ENCODE measurements around the gene ABHD16B. TPM values are rescaled to one million over a fixed set of nuclear protein-coding genes. Genes with fewer than 3 reads are reported as not detected.
A peak's percentile ranks its signal among the peaks of the same experiment; 100 is the strongest.

ABHD16B gene
- total and polyA plus RNA-seq, 2 donors (not counting 3 experiments of a cell fraction or from before 2014, with no cell fraction given), result not detected

GRCh38 chr20:63831646-63831992 is 29.7 kb upstream of the ABHD16B start:
- no peaks in the 10 kb centered on the region for H3K9me1 ChIP-seq (replicated peaks; ENCODE audit: control insufficient read depth, extremely low read depth, insufficient read depth, low read length)
- H3K9me3 ChIP-seq (replicated peaks; ENCODE audit: control insufficient read depth, insufficient read depth, low read length), result no peaks in the 10 kb centered on the region
- ChIA-PET CTCF (interaction anchor here (1.2 kb wide), 1 partner anchor 15 kb away, joined by 3 read pairs; no protein-coding TSS in a partner anchor), POLR2A (no interaction called here)
- H3K36me3 ChIP-seq (ENCODE audit: control insufficient read depth in 2 of 2, extremely low read depth in 1 of 2, insufficient read depth in 2 of 2, low read length in 2 of 2), result no peaks in the 10 kb centered on the region
- peaks cover 18 to 32% of the 10 kb centered on the region in 2 experiments for H3K27me3 ChIP-seq (ENCODE audit: control insufficient read depth in 2 of 2, insufficient read depth in 2 of 2, low read length in 2 of 2)
- H3K4me3 ChIP-seq (replicated peaks in 1 of 3; ENCODE audit: insufficient read depth in 1 of 3, low read depth in 1 of 3, low read length in 3 of 3), result peak overlapping the region in 2 of 3 experiments; percentile 9 to 36
- peak overlapping the region; percentile 21 for H3K4me2 ChIP-seq (ENCODE audit: insufficient read depth, low read length)
- no peak overlapping the region for H3K9ac ChIP-seq (replicated peaks; ENCODE audit: extremely low read depth, insufficient read depth, low read length)
- DNase-seq (ENCODE audit: low read depth, low spot score) (no peak), FAIRE-seq (no peak)
- peaks cover 7% of the 10 kb centered on the region for H3K4me1 ChIP-seq (ENCODE audit: control insufficient read depth, extremely low read depth, insufficient read depth, low read length)
- H3K79me2 ChIP-seq (ENCODE audit: control insufficient read depth, insufficient read depth, low read length), result no peaks in the 10 kb centered on the region
- peak overlapping the region; percentile 47 for H2AFZ ChIP-seq (ENCODE audit: low read depth, low read length)
- dilution Hi-C loops (cut with MboI; ENCODE audit: extremely low pct_ligation_motif_present, low sequenced_read_pairs) (no loop called here), intact Hi-C loops (cut with micrococcal nuclease) (no loop called here)
- no peak overlapping the region for H3K27ac ChIP-seq (ENCODE audit: insufficient read depth, low read depth, low read length)
- no peak for TF ChIP-seq POLR2AphosphoS5 (IDR thresholded peaks at IDR 0.05; ENCODE audit: insufficient read depth, low read depth, low read length)
- no peaks in the 10 kb centered on the region for H4K20me1 ChIP-seq (replicated peaks; ENCODE audit: control insufficient read depth, extremely low read depth, insufficient read depth, low read length)
- BruUV-seq (replicated peaks), result no TSS peak

- Histone ChIP-seq H3K27ac (ENCODE audit: insufficient read depth, low read depth, low read length) (no peak overlapping the region), H4K20me1 (replicated peaks; ENCODE audit: control insufficient read depth, extremely low read depth, insufficient read depth, low read length) (no peaks in the 10 kb centered on the region), H3K79me2 (ENCODE audit: control insufficient read depth, insufficient read depth, low read length) (no peaks in the 10 kb centered on the region), H3K9me1 (replicated peaks; ENCODE audit: control insufficient read depth, extremely low read depth, insufficient read depth, low read length) (no peaks in the 10 kb centered on the region), H3K27me3 (ENCODE audit: control insufficient read depth in 2 of 2, insufficient read depth in 2 of 2, low read length in 2 of 2) (peaks cover 16 to 32% of the 10 kb centered on the region in 2 experiments), H3K4me3 (replicated peaks in 1 of 3; ENCODE audit: insufficient read depth in 1 of 3, low read depth in 1 of 3, low read length in 3 of 3) (peak overlapping the region in 1 of 3 experiments; percentile 36), H3K9ac (replicated peaks; ENCODE audit: extremely low read depth, insufficient read depth, low read length) (no peak overlapping the region), H3K36me3 (ENCODE audit: control insufficient read depth in 2 of 2, extremely low read depth in 1 of 2, insufficient read depth in 2 of 2, low read length in 2 of 2) (no peaks in the 10 kb centered on the region), H3K4me1 (ENCODE audit: control insufficient read depth, extremely low read depth, insufficient read depth, low read length) (peaks cover 7% of the 10 kb centered on the region), H3K9me3 (replicated peaks; ENCODE audit: control insufficient read depth, insufficient read depth, low read length) (no peaks in the 10 kb centered on the region), H2AFZ (ENCODE audit: low read depth, low read length) (peak overlapping the region; percentile 38), H3K4me2 (ENCODE audit: insufficient read depth, low read length) (peak overlapping the region; percentile 21)
- peak; percentile 63 for TF ChIP-seq EZH2 (IDR thresholded peaks at IDR 0.05; ENCODE audit: borderline replicate concordance, low read depth, low read length, severe bottlenecking)
- TF ChIP-seq CTCF (IDR thresholded peaks at IDR 0.05; ENCODE audit: extremely low read depth in 1 of 2, insufficient read depth in 1 of 2, low read depth in 1 of 2, low read length in 2 of 2), result no peak
- DNase-seq (ENCODE audit: low read depth, low spot score) (no peak), FAIRE-seq (no peak)
- intact Hi-C loops (cut with micrococcal nuclease) (loop anchor here (1.0 kb wide), 1 partner anchor 14 kb away; no protein-coding TSS in a partner anchor), dilution Hi-C loops (cut with MboI; ENCODE audit: extremely low pct_ligation_motif_present, low sequenced_read_pairs) (no loop called here)
- CTCF ChIA-PET, result no interaction called here
- BruUV-seq (replicated peaks), result no TSS peak
- POLR2A ChIA-PET, result no interaction called here
Measured at GRCh38 chr20:63831993-63832686, 29.2 kb upstream of the ABHD16B start.

All from endothelial cell of umbilical vein (primary cell).